ENCODE results near the gene CSF2RB. TPM values are rescaled to one million over a fixed set of nuclear protein-coding genes. Genes with fewer than 3 reads are reported as not detected.

Gene CSF2RB
- total and polyA plus RNA-seq, 2 donors (not counting 3 experiments of a cell fraction or from before 2014, with no cell fraction given) = 20.6 to 68.2 TPM

GRCh38 chr22:36911887-36912661 lies 1.4 kb upstream of the CSF2RB start:
- FAIRE-seq (no peak), DNase-seq (ENCODE audit: low read depth, low spot score) (peak; percentile 15)
- Histone ChIP-seq H4K20me1 (replicated peaks; ENCODE audit: control insufficient read depth, extremely low read depth, insufficient read depth, low read length) (no peaks in the 10 kb centered on the region), H3K4me2 (ENCODE audit: insufficient read depth, low read length) (no peak overlapping the region), H3K4me3 (replicated peaks in 1 of 3; ENCODE audit: insufficient read depth in 1 of 3, low read depth in 1 of 3, low read length in 3 of 3) (no peak overlapping the region), H2AFZ (ENCODE audit: low read depth, low read length) (peak overlapping the region; percentile 90), H3K79me2 (ENCODE audit: control insufficient read depth, insufficient read depth, low read length) (peaks cover 9% of the 10 kb centered on the region), H3K27ac (ENCODE audit: insufficient read depth, low read depth, low read length) (no peak overlapping the region), H3K27me3 (ENCODE audit: control insufficient read depth in 2 of 2, insufficient read depth in 2 of 2, low read length in 2 of 2) (peaks cover 0 to 1% of the 10 kb centered on the region in 2 experiments), H3K9me1 (replicated peaks; ENCODE audit: control insufficient read depth, extremely low read depth, insufficient read depth, low read length) (no peaks in the 10 kb centered on the region), H3K9me3 (replicated peaks; ENCODE audit: control insufficient read depth, insufficient read depth, low read length) (no peaks in the 10 kb centered on the region), H3K36me3 (ENCODE audit: control insufficient read depth in 2 of 2, extremely low read depth in 1 of 2, insufficient read depth in 2 of 2, low read length in 2 of 2) (no peaks in the 10 kb centered on the region), H3K9ac (replicated peaks; ENCODE audit: extremely low read depth, insufficient read depth, low read length) (no peak overlapping the region), H3K4me1 (ENCODE audit: control insufficient read depth, extremely low read depth, insufficient read depth, low read length) (peaks cover 25% of the 10 kb centered on the region)
- BruUV-seq (replicated peaks) = no TSS peak
- POLR2A ChIA-PET = no interaction called here
- dilution Hi-C loops (cut with MboI; ENCODE audit: extremely low pct_ligation_motif_present, low sequenced_read_pairs) (no loop called here), intact Hi-C loops (cut with micrococcal nuclease) (loop anchor here (2.0 kb wide), 1 partner anchor 39 kb away; no protein-coding TSS in a partner anchor)
- CTCF ChIA-PET = interaction anchor here (3.8 kb wide), 1 partner anchor 13 kb away, joined by 8 read pairs; no protein-coding TSS in a partner anchor
- no peak for TF ChIP-seq JUN (IDR thresholded peaks at IDR 0.05; ENCODE audit: borderline replicate concordance, insufficient read depth, insufficient read length, low read depth)
- no peak for TF ChIP-seq MYC (IDR thresholded peaks at IDR 0.05; ENCODE audit: low read depth, low read length)
- TF ChIP-seq, protein P1, sequence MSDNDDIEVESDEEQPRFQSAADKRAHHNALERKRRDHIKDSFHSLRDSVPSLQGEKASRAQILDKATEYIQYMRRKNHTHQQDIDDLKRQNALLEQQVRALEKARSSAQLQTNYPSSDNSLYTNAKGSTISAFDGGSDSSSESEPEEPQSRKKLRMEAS (IDR thresholded peaks at IDR 0.05; ENCODE audit: insufficient read depth, insufficient read length) = no peak
- no peak for TF ChIP-seq EZH2 (IDR thresholded peaks at IDR 0.05; ENCODE audit: borderline replicate concordance, low read depth, low read length, severe bottlenecking)
- no peak for TF ChIP-seq GATA2 (IDR thresholded peaks at IDR 0.05; ENCODE audit: insufficient read depth, insufficient read length, low read depth, low read length)
- TF ChIP-seq FOS (IDR thresholded peaks at IDR 0.05; ENCODE audit: borderline replicate concordance, insufficient read depth, low read length) = no peak
- TF ChIP-seq POLR2AphosphoS5 (IDR thresholded peaks at IDR 0.05; ENCODE audit: insufficient read depth, low read depth, low read length) = no peak
- no peak for TF ChIP-seq POLR2A (IDR thresholded peaks at IDR 0.05; ENCODE audit: low read depth, low read length)
- TF ChIP-seq, protein P2, sequence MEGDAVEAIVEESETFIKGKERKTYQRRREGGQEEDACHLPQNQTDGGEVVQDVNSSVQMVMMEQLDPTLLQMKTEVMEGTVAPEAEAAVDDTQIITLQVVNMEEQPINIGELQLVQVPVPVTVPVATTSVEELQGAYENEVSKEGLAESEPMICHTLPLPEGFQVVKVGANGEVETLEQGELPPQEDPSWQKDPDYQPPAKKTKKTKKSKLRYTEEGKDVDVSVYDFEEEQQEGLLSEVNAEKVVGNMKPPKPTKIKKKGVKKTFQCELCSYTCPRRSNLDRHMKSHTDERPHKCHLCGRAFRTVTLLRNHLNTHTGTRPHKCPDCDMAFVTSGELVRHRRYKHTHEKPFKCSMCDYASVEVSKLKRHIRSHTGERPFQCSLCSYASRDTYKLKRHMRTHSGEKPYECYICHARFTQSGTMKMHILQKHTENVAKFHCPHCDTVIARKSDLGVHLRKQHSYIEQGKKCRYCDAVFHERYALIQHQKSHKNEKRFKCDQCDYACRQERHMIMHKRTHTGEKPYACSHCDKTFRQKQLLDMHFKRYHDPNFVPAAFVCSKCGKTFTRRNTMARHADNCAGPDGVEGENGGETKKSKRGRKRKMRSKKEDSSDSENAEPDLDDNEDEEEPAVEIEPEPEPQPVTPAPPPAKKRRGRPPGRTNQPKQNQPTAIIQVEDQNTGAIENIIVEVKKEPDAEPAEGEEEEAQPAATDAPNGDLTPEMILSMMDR (IDR thresholded peaks at IDR 0.05; ENCODE audit: extremely low read depth in 1 of 2, insufficient read depth in 1 of 2, low read depth in 1 of 2, low read length in 2 of 2) = no peak
